Measurements from ENCODE around the gene ARHGEF7.

Gene ARHGEF7

GRCh38 chr13:111314852-111315251 lies 199.7 kb downstream of the ARHGEF7 start:
- DNase-seq: no peak

DNA sequence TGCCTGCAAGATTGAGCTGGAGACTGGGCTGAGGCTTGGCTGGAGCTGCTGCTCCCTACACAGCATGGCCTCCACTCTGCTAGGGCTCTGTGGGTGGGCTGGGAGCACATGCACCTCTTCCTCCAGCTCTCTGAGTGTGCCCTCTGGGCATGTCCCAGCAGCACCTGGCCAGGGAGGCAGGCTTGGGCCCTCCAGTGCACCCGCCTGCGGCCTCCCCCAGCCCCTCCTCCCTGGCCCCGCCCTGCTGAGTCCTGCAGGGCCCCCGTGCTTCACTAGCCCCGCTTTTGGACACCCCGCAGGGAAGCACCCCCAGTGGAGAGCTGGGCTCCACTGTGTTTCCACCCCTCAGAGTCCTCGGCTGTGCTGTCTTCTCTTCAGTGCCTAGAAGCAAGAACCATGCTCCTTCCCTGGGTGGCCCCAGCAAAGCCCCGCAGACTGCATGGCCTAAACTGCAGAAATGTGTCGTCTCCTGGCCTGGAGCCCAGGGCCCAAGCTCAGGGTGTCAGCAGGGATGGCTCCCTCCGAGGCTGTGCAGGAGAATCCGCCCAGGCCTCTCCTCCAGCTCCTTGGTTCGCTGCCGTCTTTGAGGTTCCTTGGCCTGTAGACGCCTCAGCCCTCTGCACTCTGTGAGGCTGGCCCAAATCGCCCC lies 200.4 kb downstream of the ARHGEF7 start:
- DNase-seq: no peak

DNA sequence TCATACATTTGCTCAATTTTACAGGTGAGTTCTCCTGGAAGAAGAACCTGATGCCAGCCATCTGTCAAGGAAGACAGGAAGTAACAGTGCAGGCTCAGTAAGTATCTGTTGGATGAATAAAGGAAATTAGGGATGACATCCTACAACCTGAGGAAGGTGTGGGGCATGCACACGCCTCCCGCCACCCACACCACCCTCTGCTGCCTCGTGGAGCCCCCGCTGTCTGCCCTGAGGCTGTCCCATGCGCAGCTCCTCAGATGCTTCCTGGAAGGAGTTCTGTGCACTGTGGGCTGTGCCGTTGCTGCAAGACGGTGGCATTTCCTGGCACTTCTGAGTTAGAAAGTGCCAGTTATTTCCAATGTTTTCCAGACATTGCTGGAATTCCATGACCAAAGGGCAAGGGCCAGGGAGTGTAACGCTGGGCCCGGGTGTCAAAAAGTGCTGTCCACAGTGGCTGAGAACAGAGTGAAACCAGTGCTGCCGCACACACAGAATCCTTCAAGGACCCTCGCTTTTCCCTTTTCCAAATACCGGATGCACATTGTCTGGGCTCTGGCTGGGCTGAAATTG lies 201.1 kb downstream of the ARHGEF7 start:
- no peak for DNase-seq

- DNase-seq: no peak
These were observed 202.0 kb downstream of the ARHGEF7 start for GRCh38 chr13:111317042-111317550.

GRCh38 chr13:111317571-111318345 lies 202.6 kb downstream of the ARHGEF7 start:
- DNase-seq: no peak

DNA sequence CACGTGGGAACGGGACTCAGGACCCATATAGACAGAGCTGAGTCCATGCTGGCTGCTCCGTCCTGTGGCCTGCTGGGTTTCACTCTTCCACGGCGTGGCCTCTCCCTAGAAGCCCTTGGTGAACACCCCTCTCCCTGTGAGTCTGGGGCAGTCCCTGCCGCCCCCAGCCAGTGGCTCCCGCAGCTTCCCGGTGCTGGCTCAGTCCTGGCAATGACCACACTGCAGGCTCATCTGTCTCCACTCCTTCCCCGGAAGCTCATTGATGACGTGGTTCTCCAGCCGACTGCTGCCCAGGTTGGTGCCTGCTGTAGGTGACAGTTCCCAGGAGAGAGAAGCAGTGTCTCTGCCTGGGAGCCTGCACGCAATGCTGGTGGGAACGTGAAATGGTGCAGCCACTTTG lies 203.3 kb downstream of the ARHGEF7 start:
- no peak for DNase-seq

- no peak for DNase-seq
These were observed 204.4 kb downstream of the ARHGEF7 start for GRCh38 chr13:111319521-111319920.

DNA sequence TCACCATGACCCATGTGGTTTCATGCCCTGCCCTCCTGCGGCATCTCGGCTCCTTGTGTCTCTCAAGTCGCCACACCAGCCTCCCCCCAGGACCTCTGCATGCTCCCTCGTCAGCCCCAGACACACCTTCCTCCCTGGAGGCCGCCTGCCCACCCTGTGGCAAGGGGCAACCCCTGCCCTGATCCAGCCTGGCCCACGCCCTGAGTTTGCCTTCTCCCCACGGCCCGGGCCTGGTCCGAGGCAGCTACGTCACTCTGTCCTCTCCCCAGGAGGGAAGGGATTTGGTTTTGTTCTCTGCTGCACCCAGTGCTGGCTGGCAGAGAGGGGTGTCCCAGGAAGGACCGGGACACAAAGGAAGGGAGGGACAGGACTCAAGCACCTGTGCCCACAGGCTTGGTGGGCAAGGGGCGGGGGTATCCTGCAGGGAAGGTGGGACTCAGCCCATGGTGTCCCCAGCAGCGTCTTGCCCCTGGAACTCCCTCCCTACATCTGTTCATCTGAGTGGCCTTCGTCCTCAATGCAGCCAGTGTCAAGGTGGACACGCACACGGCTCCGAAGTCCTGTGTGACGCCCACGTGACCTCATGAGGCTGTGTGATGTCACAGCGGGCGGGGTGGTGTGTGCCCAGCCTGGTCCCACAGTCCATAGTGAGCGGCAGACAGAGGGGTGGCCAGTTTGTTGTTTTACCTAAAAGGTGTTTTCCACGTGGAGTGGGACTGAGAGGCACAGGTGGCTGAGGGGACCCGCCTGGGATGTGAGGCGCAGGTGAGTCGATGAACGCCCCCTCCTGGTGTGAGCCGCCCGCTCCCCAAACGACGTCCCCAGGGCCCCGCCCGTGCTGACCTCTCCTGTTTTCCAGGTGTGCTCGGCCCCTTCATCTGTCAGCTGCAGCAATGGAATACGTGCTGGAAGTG lies 205.1 kb downstream of the ARHGEF7 start, which contains the start of gene TEX29:
TSS of gene TEX29 (plus strand) at position 645 of the 914 bp plus-strand sequence. CDS start at position 894, 249 bp downstream.
- no peak for DNase-seq

DNA sequence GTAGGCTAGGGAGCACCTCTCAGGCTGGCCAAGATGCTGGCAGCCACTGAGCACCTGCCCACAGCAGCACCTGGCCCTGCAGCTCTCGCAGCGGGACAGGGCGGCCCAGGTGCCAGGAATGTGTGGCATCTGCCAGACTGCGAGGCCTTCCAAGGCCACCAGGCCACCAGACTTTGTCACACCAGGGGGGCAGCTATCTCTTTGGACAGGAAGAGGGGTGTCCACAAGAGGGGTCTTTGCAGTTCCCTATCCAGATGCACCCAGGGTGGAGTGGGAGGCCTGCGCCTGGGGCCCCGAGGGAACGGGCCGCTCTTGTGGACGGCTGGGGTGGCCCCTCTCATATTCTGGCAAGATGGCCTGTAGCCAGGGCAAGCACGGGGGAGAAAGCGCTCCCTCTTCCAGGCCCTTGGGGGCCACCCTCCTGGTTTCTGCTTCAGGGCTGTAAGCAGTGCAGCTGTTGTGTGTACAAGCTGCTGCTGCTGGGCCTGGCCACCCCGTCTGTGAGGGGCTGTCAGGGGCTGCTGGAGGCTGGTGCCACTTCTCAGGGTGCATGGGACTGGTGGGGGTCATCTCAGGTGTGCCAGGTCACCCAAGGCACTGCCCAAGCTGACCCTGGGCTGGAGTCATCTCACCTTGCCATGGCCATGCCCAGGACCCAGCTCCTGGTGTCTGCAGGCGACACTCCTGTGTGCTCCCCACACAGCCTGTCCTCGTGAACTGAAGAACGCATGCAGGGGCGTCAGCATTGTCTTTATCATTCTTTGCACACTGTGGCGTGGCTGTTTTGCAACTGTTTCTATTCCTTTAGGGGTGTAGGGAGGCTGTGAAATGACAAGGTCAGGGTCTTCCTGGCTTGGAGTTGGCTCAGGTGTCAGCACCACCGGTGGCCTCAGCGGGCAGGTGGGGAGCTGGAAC lies 207.1 kb downstream of the ARHGEF7 start:
- DNase-seq: no peak

DNA sequence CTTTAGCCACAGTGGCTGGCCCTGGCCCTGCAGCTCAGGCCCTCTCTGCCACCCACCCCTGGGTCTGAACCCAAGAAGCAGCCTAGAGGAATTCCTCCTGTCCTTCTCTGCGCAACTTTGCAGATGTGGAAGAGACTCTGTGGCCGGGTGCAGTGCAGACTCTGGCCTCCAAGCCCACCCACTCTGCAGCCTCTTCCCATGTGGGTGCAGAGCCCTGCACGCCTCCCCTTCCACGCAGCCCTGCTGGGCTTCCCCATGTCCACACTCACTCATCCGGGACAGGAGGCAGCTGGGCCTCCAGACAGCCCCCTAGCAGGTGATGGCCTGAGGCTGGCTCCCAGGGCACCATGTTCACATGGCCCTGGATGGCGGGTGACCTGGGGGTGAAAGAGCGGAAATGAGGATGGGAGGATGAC lies 207.8 kb downstream of the ARHGEF7 start:
- no peak for DNase-seq

DNA sequence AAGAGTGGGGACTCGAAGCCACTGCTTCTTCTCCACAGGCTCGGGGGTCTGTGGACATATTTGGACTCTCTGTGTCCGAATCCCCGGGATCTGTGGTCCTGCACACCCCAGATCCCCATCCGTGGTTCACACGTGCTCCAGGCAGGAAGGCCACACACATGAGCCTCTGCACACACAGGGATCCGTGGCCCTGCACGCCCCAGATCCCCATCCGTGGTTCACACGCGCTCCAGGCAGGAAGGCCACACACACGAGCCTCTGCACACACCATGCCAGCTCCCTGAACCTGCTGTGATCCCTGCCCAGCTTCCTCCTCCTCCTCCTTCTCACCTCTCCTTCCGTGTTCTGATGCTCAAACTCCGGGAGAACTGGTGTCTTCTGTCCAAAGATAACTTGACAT lies 208.4 kb downstream of the ARHGEF7 start:
- DNase-seq: no peak

DNA sequence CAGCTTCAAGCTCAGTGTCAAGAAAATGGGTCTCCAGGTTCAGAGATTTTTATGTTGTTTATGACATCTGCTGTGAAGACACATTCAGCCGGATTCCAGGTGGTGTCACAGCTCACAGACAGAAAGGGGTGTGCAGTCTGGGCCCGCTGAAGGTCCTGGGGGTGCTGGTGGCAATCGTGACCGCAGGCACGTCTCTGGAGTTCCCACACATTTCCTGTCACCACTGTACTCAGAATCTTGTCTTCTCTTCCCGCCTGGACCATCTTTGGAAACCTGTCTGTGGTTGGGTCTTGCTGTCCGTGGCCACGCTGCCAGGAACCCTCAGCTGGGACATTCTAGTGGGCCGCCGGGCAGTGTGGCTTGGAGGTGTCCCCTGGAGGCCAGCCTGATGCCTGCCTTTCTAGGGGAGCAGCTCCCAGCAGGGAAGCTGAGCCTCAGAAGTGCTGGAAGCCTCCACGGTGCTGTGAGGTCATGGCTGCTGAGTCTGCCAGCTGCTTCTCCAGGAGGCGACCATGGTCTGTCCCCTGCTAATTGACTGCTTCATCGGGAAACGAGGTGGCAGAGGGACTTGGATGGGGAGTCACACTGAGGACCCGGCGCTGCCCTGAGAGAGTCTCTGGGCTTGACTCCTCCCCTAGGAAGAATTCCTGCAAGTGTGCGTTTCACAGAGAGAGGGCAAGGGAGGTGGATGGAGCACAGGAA lies 209.0 kb downstream of the ARHGEF7 start:
- no peak for DNase-seq

- no peak for DNase-seq
These were observed 209.6 kb downstream of the ARHGEF7 start for GRCh38 chr13:111324736-111325135.

DNA sequence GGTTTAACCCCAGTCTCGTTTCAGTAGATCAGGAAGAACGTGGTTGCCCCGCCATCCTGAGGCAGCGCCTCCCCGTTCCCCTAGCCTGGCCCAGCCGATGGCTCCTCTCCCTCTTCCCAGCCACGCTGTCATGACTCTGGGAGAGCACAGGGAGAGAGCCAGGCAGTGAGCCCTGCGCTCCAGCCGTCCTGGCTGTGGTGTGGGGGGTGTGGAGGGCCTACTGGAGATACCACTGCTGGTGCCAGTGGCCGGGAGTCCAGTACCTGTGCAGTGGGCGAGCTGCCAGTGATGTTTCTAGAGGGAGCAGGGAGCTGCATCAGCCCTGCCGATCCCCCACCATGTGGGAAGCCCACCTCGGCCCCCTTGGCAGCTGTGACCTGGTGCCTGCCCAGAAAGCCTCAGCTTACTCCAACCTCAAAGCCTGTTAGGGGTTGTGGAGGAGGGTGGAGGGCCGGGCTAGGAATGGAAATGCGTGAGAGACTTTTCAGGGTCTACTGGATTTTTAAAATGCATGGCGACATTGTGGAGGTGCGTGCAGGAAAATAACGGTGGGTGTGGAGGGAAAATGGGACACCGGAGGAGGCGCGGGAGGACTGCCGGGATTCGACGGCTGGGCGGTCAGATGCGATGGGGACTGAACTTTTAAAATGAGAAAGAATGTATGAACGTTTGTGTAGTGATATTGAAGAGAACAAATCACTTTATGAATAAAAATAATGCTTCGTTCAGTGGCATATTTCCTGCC lies 210.2 kb downstream of the ARHGEF7 start:
- no peak for DNase-seq

GRCh38 chr13:111325941-111326620 lies 211.0 kb downstream of the ARHGEF7 start:
- DNase-seq: no peak

DNA sequence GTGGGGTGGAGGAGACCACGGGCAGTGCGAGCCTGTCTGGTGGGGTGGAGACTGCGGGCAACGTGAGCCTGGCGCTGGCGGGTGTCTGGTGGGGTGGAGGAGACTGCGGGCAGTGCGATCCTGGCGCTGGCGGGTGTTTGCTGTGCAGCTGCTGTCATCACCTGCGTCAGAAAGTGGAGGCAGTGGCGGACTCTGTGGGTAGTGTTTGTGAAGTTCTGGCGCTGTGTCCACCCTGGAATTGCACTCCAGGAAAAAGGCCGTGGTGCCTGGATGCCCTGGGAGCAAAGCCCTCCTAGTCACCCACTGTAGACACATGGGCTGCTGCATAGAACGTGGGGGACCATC lies 211.5 kb downstream of the ARHGEF7 start:
- DNase-seq: no peak

DNA sequence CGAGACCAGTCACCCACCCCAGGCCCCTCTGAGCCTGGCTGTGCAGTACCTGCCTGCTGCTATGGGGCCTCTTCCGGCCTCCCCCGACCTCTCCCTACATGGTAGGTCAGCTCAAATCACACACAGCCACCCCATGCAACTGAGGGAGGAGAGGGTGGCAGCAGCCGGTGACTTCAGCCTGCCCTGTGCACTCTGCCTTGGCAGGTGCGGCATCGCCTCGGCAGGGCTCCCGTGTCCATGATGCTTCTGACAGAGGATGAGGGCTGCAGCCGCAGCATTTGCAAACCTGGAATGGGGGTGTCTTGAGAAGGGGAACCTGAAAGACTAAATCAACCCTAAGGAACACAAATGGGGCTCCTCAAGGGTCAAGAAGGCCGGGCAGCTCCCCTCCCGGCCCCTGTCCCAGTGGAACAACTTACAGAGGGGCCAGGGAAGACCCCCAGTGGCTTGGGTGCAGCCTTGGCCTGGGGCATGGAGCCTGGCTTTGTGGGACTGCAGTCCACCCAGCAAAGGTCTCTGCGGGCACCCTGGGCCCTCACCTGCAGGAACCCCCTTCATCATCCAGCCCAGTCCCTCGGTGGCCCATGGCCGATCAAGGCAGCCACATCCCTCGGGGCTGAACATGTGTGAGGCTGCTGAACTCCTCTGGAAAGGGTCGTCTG lies 212.0 kb downstream of the ARHGEF7 start:
- DNase-seq: no peak

DNA sequence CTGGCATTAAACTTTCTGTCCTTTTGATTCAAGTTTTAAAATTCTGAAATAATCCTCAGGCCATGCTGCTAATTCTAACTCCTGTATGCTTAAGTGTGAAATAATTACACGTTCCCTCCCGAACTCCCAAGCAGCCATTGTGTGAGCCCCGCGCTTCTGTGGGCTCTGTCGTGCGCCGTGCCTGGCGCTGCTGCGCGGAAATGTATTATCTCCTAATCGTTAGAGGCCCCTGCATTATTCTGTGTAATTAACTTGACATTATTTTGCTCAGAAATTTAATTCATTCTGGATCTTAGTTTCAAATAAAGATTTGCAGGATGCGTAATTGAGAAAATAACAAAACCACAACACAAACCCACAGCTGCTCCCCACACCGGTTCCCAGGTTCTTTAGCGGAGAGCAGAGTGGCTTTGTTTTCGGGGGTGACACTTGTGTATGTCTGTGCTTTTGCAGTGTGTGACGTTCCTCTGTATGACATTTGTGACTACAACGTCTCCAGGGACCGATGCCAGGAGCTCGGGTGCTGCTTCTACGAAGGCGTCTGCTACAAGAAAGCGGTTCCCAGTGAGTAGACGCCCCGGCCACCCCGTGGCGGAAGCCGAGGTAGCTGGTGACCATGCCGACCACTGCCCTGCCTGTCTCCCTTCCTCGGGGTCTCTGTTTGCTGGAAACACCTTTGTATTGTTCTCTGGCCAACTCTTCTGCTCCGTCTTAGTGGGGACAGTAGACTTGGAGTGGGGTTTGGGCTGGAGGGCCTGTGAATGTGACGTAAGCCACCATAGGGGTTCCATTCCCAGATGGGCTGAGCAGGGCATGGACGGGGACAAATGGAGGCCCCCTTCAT lies 212.8 kb downstream of the ARHGEF7 start:
- no peak for DNase-seq
